Measurements from ENCODE around the gene DNAJC18.

DNAJC18 gene

DNA sequence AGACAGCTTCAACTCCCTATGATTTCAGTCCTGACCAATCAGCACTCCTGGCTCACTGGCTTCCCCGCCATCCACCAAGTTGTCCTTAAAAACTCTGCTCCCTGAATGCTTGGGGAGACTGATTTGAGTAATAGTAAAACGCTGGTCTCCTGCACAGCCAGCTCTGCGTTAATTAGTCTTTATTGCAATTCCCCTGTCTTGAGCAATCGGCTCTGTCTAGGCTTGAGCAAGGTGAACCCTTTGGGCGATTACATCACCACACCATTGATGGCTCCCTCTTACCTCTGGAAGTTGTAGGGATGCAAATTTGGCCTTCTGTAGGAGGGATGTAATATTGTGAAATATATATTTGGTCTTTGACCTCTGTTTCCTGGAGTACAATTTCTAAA lies 53.3 kb downstream of the DNAJC18 start:
- no peaks in the 10 kb centered on the region for H3K9me3 ChIP-seq (ENCODE audit: control insufficient read depth, insufficient read depth, low read depth, low read length)
- ChIA-PET CTCF (interaction anchor here (1.6 kb wide), 1 partner anchor 100 kb away, joined by 3 read pairs; no protein-coding TSS in a partner anchor), POLR2A (interaction anchor here (1.1 to 1.6 kb wide), 2 partner anchors 13 to 44 kb away, joined by 3 to 4 read pairs; partner anchors contain the start of gene PAIP2)
- TF ChIP-seq ZNF366 (tag by site-specific recombination; conservative IDR thresholded peaks at IDR 0.05) (0 out of 2 replicates have a peak, but pooled peaks have one; percentile 14), ZNF184 (tag by site-specific recombination; IDR thresholded peaks at IDR 0.05) (peak; percentile 38; the same call in 1 of the 2 replicates), ZNF624 (tag by site-specific recombination; IDR thresholded peaks at IDR 0.05) (no peak)
- no peak overlapping the region for H3K4me3 ChIP-seq (ENCODE audit: low read depth, low read length)
- no peaks in the 10 kb centered on the region for H3K36me3 ChIP-seq (ENCODE audit: control insufficient read depth in 2 of 2, insufficient read depth in 1 of 2, low read length in 2 of 2)
- H3K27ac ChIP-seq (ENCODE audit: extremely low read depth, low read depth, low read length), result no peak overlapping the region
- H3K4me1 ChIP-seq (ENCODE audit: control insufficient read depth, insufficient read depth, low read length), result no peaks in the 10 kb centered on the region

- Histone ChIP-seq H3K9me3 (ENCODE audit: control insufficient read depth, insufficient read depth, low read depth, low read length) (no peaks in the 10 kb centered on the region), H3K4me3 (ENCODE audit: low read depth, low read length) (no peak overlapping the region), H3K4me1 (ENCODE audit: control insufficient read depth, insufficient read depth, low read length) (no peaks in the 10 kb centered on the region), H3K27ac (ENCODE audit: extremely low read depth, low read depth, low read length) (no peak overlapping the region), H3K36me3 (ENCODE audit: control insufficient read depth in 2 of 2, insufficient read depth in 1 of 2, low read length in 2 of 2) (no peaks in the 10 kb centered on the region)
- ChIA-PET CTCF (interaction anchor here (1.6 kb wide), 1 partner anchor 99 kb away, joined by 3 read pairs; no protein-coding TSS in a partner anchor), POLR2A (interaction anchor here (1.6 kb wide), 1 partner anchor 43 kb away, joined by 4 read pairs; the partner anchor contains the start of gene PAIP2)
- TF ChIP-seq ZFP41 (tag by site-specific recombination; IDR thresholded peaks at IDR 0.05; ENCODE audit: borderline replicate concordance) (no peak), IKZF3 (tag by site-specific recombination; IDR thresholded peaks at IDR 0.05) (no peak), ZNF621 (tag by site-specific recombination; IDR thresholded peaks at IDR 0.05) (no peak), ZNF302 (tag by site-specific recombination; IDR thresholded peaks at IDR 0.05; ENCODE audit: low read depth) (no peak), ZNF654 (tag by site-specific recombination; IDR thresholded peaks at IDR 0.05; ENCODE audit: low read depth) (peak; percentile 36; the same call in 1 of the 2 replicates), ZFP69B (tag by site-specific recombination; IDR thresholded peaks at IDR 0.05) (no peak), ZNF510 (tag by site-specific recombination; IDR thresholded peaks at IDR 0.05; ENCODE audit: insufficient replicate concordance) (no peak), ZNF169 (tag by site-specific recombination; IDR thresholded peaks at IDR 0.05) (no peak), SETDB1 (IDR thresholded peaks at IDR 0.05; ENCODE audit: insufficient read length, low read length) (no peak), ZBTB17 (tag by site-specific recombination; IDR thresholded peaks at IDR 0.05) (peak; percentile 95)
- TF ChIP-seq, protein P1, sequence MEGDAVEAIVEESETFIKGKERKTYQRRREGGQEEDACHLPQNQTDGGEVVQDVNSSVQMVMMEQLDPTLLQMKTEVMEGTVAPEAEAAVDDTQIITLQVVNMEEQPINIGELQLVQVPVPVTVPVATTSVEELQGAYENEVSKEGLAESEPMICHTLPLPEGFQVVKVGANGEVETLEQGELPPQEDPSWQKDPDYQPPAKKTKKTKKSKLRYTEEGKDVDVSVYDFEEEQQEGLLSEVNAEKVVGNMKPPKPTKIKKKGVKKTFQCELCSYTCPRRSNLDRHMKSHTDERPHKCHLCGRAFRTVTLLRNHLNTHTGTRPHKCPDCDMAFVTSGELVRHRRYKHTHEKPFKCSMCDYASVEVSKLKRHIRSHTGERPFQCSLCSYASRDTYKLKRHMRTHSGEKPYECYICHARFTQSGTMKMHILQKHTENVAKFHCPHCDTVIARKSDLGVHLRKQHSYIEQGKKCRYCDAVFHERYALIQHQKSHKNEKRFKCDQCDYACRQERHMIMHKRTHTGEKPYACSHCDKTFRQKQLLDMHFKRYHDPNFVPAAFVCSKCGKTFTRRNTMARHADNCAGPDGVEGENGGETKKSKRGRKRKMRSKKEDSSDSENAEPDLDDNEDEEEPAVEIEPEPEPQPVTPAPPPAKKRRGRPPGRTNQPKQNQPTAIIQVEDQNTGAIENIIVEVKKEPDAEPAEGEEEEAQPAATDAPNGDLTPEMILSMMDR (tag by site-specific recombination; IDR thresholded peaks at IDR 0.05), result peak; percentile 56; the same call in 1 of the 2 replicates
- TF ChIP-seq, protein P2, sequence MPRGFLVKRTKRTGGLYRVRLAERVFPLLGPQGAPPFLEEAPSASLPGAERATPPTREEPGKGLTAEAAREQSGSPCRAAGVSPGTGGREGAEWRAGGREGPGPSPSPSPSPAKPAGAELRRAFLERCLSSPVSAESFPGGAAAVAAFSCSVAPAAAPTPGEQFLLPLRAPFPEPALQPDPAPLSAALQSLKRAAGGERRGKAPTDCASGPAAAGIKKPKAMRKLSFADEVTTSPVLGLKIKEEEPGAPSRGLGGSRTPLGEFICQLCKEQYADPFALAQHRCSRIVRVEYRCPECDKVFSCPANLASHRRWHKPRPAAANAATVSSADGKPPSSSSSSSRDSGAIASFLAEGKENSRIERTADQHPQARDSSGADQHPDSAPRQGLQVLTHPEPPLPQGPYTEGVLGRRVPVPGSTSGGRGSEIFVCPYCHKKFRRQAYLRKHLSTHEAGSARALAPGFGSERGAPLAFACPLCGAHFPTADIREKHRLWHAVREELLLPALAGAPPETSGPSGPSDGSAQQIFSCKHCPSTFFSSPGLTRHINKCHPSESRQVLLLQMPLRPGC (tag by site-specific recombination; IDR thresholded peaks at IDR 0.05), result no peak
- TF ChIP-seq, protein P3, sequence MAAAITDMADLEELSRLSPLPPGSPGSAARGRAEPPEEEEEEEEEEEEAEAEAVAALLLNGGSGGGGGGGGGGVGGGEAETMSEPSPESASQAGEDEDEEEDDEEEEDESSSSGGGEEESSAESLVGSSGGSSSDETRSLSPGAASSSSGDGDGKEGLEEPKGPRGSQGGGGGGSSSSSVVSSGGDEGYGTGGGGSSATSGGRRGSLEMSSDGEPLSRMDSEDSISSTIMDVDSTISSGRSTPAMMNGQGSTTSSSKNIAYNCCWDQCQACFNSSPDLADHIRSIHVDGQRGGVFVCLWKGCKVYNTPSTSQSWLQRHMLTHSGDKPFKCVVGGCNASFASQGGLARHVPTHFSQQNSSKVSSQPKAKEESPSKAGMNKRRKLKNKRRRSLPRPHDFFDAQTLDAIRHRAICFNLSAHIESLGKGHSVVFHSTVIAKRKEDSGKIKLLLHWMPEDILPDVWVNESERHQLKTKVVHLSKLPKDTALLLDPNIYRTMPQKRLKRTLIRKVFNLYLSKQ (tag by site-specific recombination; IDR thresholded peaks at IDR 0.05; ENCODE audit: borderline replicate concordance), result no peak
Observed at GRCh38 chr5:139385061-139386049, 54.0 kb downstream of the DNAJC18 start.

Data from HEK293 (cell line).